HepG2 (cell line): ENCODE data around the gene CPNE5. TPM values are rescaled to one million over a fixed set of nuclear protein-coding genes. Genes with fewer than 3 reads are reported as not detected.

Source experiments
- ATAC-seq: fragments of 200-7000 bp; cut with Tn5 transposase; 3 replicates; pipeline ENCODE4 v1.9.1; 2020; ENCODE audit warnings: mild to moderate bottlenecking, moderate library complexity
- BruUV-seq: library from RNA; stranded (reverse); fragments of 400-500 nt; replicated peaks from 2 replicates; lab custom pipeline; 2021; lab: Mats Ljungman, UMichigan
- CTCF ChIA-PET: fragments of 300-600 bp; formaldehyde crosslinking; extraction: SDS; loops from one replicate; lab custom pipeline; 2021; ENCODE audit warnings: low total read pairs, inconsistent platforms, low intra/inter-chr PET ratio; lab: Yijun Ruan, JAX
- POLR2A ChIA-PET: fragments of 350-600 bp; sonication (Branson Sonifier 250); formaldehyde crosslinking; loops from one replicate; lab custom pipeline; 2020; ENCODE audit warnings: antibody characterized with exemption, inconsistent platforms; lab: Yijun Ruan, JAX
- DNase-seq: peaks from one replicate; pipeline ENCODE4 v3.0.0-alpha.2; 2015; ENCODE audit warnings: low spot score
- FAIRE-seq: peaks from 3 replicates; lab custom pipeline; 2011; peaks lifted over from hg19 to GRCh38; lab: Jason Lieb, UNC
- H2AFZ ChIP-seq: one replicate; pipeline ENCODE4 v1.6.1; 2011; ENCODE audit warnings: low read length, inconsistent platforms
- H3K27ac ChIP-seq: fragments of 300-600 bp; 3 replicates; pipeline ENCODE4 v1.8.0; 2011; ENCODE audit warnings: mixed run types, mild to moderate bottlenecking, mixed read lengths, low read length, inconsistent platforms; ENCODE audit not compliant: insufficient read depth; ENCODE audit errors: extremely low read length
- H3K27me3 ChIP-seq, 2 experiments: fragments of 200-600 bp in 1 of 2; 2 replicates in 1 of 2; 3 replicates in 1 of 2; pipeline versions ENCODE4 v1.6.0 to v1.8.0; 2011; ENCODE audit warnings: low read length in 2 of 2, mild to moderate bottlenecking in 2 of 2, moderate library complexity in 2 of 2, inconsistent platforms in 1 of 2; ENCODE audit not compliant: insufficient read depth in 2 of 2, control insufficient read depth in 1 of 2
- H3K36me3 ChIP-seq, 2 experiments: fragments of 200-600 bp in 1 of 2; replicated peaks in 1 of 2; 2 replicates in 1 of 2; 3 replicates in 1 of 2; pipeline versions ENCODE4 v1.5.1 to v1.8.0; 2011; ENCODE audit warnings: low read length in 2 of 2, inconsistent platforms in 1 of 2; ENCODE audit not compliant: insufficient read depth in 2 of 2, control insufficient read depth in 1 of 2
- H3K4me1 ChIP-seq: 2 replicates; pipeline ENCODE4 v1.5.1; 2012; ENCODE audit warnings: low read length, inconsistent platforms; ENCODE audit not compliant: insufficient read depth
- H3K4me2 ChIP-seq: 2 replicates; pipeline ENCODE4 v1.6.0; 2011; ENCODE audit warnings: low read depth, low read length, inconsistent platforms
- H3K4me3 ChIP-seq, 3 experiments: fragments of 200-600 bp in 1 of 3; sonication (generic), shearing (Covaris generic) in 1 of 3; replicated peaks in 1 of 3; 2 replicates each; pipeline ENCODE4 v1.5.1; 2011 to 2016; ENCODE audit warnings: low read length in 3 of 3, inconsistent platforms in 2 of 3, low read depth in 2 of 3, mild to moderate bottlenecking in 2 of 3, control low read depth in 1 of 3, mixed read lengths in 1 of 3; ENCODE audit not compliant: insufficient read depth in 1 of 3
- H3K79me2 ChIP-seq: one replicate; pipeline ENCODE4 v1.6.1; 2011; ENCODE audit warnings: low read length, inconsistent platforms; ENCODE audit not compliant: insufficient read depth
- H3K9ac ChIP-seq: 2 replicates; pipeline ENCODE4 v1.6.0; 2011; ENCODE audit warnings: mild to moderate bottlenecking, low read depth, low read length, inconsistent platforms; ENCODE audit not compliant: insufficient read depth
- H3K9me3 ChIP-seq: 2 replicates; pipeline ENCODE4 v1.5.1; 2012; ENCODE audit warnings: mild to moderate bottlenecking, low read length
- H4K20me1 ChIP-seq: 2 replicates; pipeline ENCODE4 v1.6.0; 2011; ENCODE audit warnings: inconsistent platforms, mild to moderate bottlenecking, low read length, moderate library complexity; ENCODE audit not compliant: insufficient read depth
- MZF1 ChIP-seq: sonication (generic); formaldehyde crosslinking; IDR thresholded peaks from 2 replicates; pipeline ENCODE4 v1.8.1; 2023; ENCODE audit warnings: mild to moderate bottlenecking, missing genetic modification reagents, borderline replicate concordance
- RCOR2 ChIP-seq: IDR thresholded peaks from 2 replicates; pipeline ENCODE4 v1.6.1; 2016; ENCODE audit warnings: missing biosample characterization, missing genetic modification reagents
- THAP8 ChIP-seq: sonication (generic); formaldehyde crosslinking; IDR thresholded peaks from 2 replicates; pipeline ENCODE4 v1.5.1; 2020; ENCODE audit warnings: missing genetic modification reagents, mild to moderate bottlenecking, borderline replicate concordance
- ZNF629 ChIP-seq: sonication (generic); formaldehyde crosslinking; conservative IDR thresholded peaks from 2 replicates; pipeline ENCODE4 v1.5.0; 2020; ENCODE audit warnings: missing genetic modification reagents
- ZNF749 ChIP-seq: sonication (generic); formaldehyde crosslinking; IDR thresholded peaks from 2 replicates; pipeline ENCODE4 v1.8.0; 2022; ENCODE audit warnings: mild to moderate bottlenecking, missing genetic modification reagents, moderate library complexity, borderline replicate concordance
- WGBS: methylation state at CpG from one replicate; pipeline ENCODE4 v1.1.6; 2017; ENCODE audit warnings: low lambda C conversion rate; 5-methylcytosine and 5-hydroxymethylcytosine counted together
- in situ Hi-C: cut with HindIII; loops from 2 replicates; pipeline ENCODE4 v1.10.0; 2017; ENCODE audit warnings: low pct_unique_long_range_greater_than_20kb; ENCODE audit not compliant: extremely low pct_ligation_motif_present
- intact Hi-C: fragments of 100-400 bp; cut with micrococcal nuclease; formaldehyde crosslinking; loops from one replicate; pipeline ENCODE4 v1.10.0; 2022; ENCODE audit not compliant: unreplicated experiment
- polyA plus RNA-seq, 8 experiments: library from polyadenylated mRNA; depleted of rRNA in 3 of 8; stranded (reverse) in 7 of 8; unstranded in 1 of 8; fragments of >200 nt; fragmentation: Illumina TruSeq in 4 of 8; extraction: Trizol in 4 of 8; gene quantifications; 2 replicates each; pipeline versions ENCODE4 v1.2.1 to v1.2.3, GENCODE V29; 2011 to 2016; ENCODE audit warnings: low read depth in 4 of 8, missing spikeins in 1 of 8, mixed read lengths in 1 of 8; ENCODE audit not compliant: insufficient read depth in 1 of 8
- total RNA-seq, 5 experiments: library from RNA; depleted of rRNA; stranded (reverse); fragments of >200 nt; fragmentation: Illumina TruSeq; extraction: Trizol; gene quantifications; 2 replicates each; pipeline ENCODE4 v1.2.3, GENCODE V29; 2016; ENCODE audit warnings: low read depth in 1 of 5
- TF ChIP-seq, protein P1 (sequence below): sonication (generic); formaldehyde crosslinking; IDR thresholded peaks from 2 replicates; pipeline ENCODE4 v1.4.0; 2020; ENCODE audit warnings: mild to moderate bottlenecking, missing genetic modification reagents

Gene CPNE5
- total and polyA plus RNA-seq, 2 of the 13 experiments (the other 11 are each of a cell fraction or from before 2014, with no cell fraction given) = 0.16 TPM; not detected in 1

DNA sequence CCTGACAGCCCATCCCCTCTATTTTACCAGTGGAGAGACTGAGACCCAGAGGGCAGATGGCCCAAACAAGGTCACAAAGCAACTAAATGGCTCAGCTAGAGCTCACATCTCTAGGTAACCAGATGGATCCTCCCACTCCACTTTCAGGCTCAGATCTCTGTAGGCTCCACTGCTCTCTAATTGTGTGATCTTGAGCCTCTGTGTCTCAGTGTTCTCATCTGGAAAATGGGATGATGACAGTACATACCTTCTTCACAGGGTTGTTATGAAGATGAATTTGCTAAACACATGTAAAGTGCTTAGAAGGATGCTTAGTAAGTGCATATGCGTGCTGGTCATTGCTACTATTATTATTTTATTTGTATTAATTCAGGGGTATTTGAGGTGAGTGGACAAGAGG, 101.1 kb downstream of the CPNE5 start:
- CTCF ChIA-PET = no interaction called here
- DNase-seq (no peak), FAIRE-seq (no peak), ATAC-seq (no peak)
- Histone ChIP-seq H2AFZ (no peak overlapping the region), H3K79me2 (no peaks in the 10 kb centered on the region), H3K36me3 (no peaks in the 10 kb centered on the region), H3K4me3 (no peak overlapping the region), H3K9ac (no peak overlapping the region), H3K4me2 (no peak overlapping the region), H3K27me3 (peaks cover 23 to 85% of the 10 kb centered on the region in 2 experiments), H3K27ac (no peak overlapping the region), H3K9me3 (no peaks in the 10 kb centered on the region), H3K4me1 (no peaks in the 10 kb centered on the region), H4K20me1 (no peaks in the 10 kb centered on the region)
- in situ Hi-C loops (no loop called here), intact Hi-C loops (no loop called here)
- POLR2A ChIA-PET = no interaction called here
- no TSS peak for BruUV-seq
- TF ChIP-seq ZNF749 (CRISPR knock-in tag) (no peak), RCOR2 (CRISPR knock-in tag) (no peak), THAP8 (no peak), MZF1 (CRISPR knock-in tag) (no peak), ZNF629 (CRISPR knock-in tag) (peak; percentile 62)
- TF ChIP-seq, protein P1, sequence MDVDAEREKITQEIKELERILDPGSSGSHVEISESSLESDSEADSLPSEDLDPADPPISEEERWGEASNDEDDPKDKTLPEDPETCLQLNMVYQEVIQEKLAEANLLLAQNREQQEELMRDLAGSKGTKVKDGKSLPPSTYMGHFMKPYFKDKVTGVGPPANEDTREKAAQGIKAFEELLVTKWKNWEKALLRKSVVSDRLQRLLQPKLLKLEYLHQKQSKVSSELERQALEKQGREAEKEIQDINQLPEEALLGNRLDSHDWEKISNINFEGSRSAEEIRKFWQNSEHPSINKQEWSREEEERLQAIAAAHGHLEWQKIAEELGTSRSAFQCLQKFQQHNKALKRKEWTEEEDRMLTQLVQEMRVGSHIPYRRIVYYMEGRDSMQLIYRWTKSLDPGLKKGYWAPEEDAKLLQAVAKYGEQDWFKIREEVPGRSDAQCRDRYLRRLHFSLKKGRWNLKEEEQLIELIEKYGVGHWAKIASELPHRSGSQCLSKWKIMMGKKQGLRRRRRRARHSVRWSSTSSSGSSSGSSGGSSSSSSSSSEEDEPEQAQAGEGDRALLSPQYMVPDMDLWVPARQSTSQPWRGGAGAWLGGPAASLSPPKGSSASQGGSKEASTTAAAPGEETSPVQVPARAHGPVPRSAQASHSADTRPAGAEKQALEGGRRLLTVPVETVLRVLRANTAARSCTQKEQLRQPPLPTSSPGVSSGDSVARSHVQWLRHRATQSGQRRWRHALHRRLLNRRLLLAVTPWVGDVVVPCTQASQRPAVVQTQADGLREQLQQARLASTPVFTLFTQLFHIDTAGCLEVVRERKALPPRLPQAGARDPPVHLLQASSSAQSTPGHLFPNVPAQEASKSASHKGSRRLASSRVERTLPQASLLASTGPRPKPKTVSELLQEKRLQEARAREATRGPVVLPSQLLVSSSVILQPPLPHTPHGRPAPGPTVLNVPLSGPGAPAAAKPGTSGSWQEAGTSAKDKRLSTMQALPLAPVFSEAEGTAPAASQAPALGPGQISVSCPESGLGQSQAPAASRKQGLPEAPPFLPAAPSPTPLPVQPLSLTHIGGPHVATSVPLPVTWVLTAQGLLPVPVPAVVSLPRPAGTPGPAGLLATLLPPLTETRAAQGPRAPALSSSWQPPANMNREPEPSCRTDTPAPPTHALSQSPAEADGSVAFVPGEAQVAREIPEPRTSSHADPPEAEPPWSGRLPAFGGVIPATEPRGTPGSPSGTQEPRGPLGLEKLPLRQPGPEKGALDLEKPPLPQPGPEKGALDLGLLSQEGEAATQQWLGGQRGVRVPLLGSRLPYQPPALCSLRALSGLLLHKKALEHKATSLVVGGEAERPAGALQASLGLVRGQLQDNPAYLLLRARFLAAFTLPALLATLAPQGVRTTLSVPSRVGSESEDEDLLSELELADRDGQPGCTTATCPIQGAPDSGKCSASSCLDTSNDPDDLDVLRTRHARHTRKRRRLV (CRISPR knock-in tag) = no peak
- 0% methylated on average over 1 of the region's 1 CpG for WGBS
